ENCODE measurements around the gene DHDH. TPM values are rescaled to one million over a fixed set of nuclear protein-coding genes. Genes with fewer than 3 reads are reported as not detected.

The DHDH gene
- 0.13 and 0.32 TPM in 2 replicates for total RNA-seq

GRCh38 chr19:48933382-48933932 is at the start of gene DHDH:
DHDH (plus strand) TSS chr19:48933699; CDS start chr19:48933722, 23 bp downstream.

GRCh38 chr19:48899781-48900476 is 33.6 kb upstream of the DHDH start, which contains the start of gene NUCB1:
NUCB1 (plus strand) TSS chr19:48900312; CDS start chr19:48900797, 485 bp downstream.

DNA sequence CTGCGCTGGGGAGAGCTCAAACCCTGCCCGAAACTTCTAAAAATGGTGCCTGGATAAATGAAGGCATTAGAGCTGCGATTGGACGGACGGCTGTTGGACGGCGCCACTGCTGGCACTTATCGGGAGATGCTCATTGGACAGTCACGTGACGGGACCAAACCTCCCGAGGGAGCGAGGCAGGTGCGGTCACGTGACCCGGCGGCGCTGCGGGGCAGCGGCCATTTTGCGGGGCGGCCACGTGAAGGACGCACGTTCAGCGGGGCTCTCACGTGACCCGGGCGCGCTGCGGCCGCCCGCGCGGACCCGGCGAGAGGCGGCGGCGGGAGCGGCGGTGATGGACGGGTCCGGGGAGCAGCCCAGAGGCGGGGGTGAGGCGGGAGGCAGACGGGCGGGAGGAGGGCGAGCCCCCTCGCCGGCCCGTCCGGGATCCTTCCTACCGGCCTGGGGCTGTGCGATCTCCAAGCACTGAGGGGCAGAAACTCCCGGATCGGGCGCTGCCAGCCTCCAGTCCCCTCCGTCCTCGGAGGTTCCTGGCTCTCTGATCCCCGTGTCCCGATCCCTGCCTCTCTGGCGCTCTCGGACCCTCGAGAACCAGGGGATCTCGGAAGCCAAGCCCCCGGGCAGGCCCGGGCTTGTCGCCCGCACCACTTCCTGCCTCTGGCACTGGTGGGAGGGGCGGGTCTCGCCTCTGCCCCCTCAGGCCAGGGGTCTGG is 21.3 kb downstream of the DHDH start, which contains the start of gene BAX:
Gene BAX (plus strand): TSS at position 281 of the 713 bp plus-strand sequence. CDS start 54 bp downstream, at position 335.

DNA sequence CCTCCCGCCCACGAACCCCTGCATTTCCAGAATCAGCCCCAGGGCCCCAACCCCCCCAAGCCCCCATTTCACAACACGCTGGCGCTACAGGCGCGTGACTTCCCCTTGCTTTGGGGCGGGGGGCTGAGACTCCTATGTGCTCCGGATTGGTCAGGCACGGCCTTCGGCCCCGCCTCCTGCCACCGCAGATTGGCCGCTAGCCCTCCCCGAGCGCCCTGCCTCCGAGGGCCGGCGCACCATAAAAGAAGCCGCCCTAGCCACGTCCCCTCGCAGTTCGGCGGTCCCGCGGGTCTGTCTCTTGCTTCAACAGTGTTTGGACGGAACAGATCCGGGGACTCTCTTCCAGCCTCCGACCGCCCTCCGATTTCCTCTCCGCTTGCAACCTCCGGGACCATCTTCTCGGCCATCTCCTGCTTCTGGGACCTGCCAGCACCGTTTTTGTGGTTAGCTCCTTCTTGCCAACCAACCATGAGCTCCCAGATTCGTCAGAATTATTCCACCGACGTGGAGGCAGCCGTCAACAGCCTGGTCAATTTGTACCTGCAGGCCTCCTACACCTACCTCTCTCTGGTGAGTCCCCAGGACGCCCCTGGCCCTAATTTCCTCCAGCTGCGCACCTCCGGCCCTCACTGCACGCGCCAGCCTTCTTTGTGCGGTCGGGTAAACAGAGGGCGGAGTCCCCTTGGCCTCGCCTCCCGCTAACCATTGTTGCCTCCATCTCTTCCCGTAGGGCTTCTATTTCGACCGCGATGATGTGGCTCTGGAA is 31.7 kb downstream of the DHDH start, which contains the start of gene FTL:
Gene FTL (plus strand): TSS at position 270 of the 766 bp plus-strand sequence. CDS start 199 bp downstream, at position 469.

GRCh38 chr19:48993175-48994034 is 59.9 kb downstream of the DHDH start, which contains the start of the genes GYS1 and RUVBL2:
GYS1 (minus strand) TSS chr19:48993309; CDS start chr19:48993112, 197 bp downstream.
RUVBL2 (plus strand) TSS chr19:48993887; CDS start chr19:48993912, 25 bp downstream.

Small RNAs within 50 kb of the gene (small RNA-seq; reads per million reads assigned to genes)
- gene AC026803.1, result not detected

Other genes starting within 250 kb of the DHDH start
- not detected in 2 replicates for gene FUT2, start 237.7 kb upstream of the DHDH start, total RNA-seq
- 1.7 and 2.9 TPM in 2 replicates for gene MAMSTR, start 214.0 kb upstream of the DHDH start, total RNA-seq
- gene RASIP1, start 193.1 kb upstream of the DHDH start, total RNA-seq, result 0.91 and 1.3 TPM in 2 replicates
- not detected in 2 replicates for gene IZUMO1, start 186.8 kb upstream of the DHDH start, total RNA-seq
- 0.22 TPM in 1 of 2 replicates, not detected in the other for gene FUT1, start 181.1 kb upstream of the DHDH start, total RNA-seq
- gene FGF21, start 178.2 kb upstream of the DHDH start, total RNA-seq, result not detected in 2 replicates
- gene BCAT2, start 122.7 kb upstream of the DHDH start, total RNA-seq, result 21.4 and 28.0 TPM in 2 replicates
- 2.2 and 6.8 TPM in 2 replicates for gene HSD17B14, start 97.2 kb upstream of the DHDH start, total RNA-seq
- 23.1 and 31.3 TPM in 2 replicates for gene PLEKHA4, start 65.1 kb upstream of the DHDH start, total RNA-seq
- 59.2 and 70.2 TPM in 2 replicates for gene PPP1R15A, start 61.3 kb upstream of the DHDH start, total RNA-seq
- 0.11 TPM in 1 of 2 replicates, not detected in the other for gene TULP2, start 35.0 kb upstream of the DHDH start, total RNA-seq
- 258 and 269 TPM in 2 replicates for gene NUCB1, start 33.4 kb upstream of the DHDH start, total RNA-seq
- gene BAX, start 21.2 kb downstream of the DHDH start, total RNA-seq, result 34.5 and 37.1 TPM in 2 replicates
- 3,310 and 5,078 TPM in 2 replicates for gene FTL, start 31.6 kb downstream of the DHDH start, total RNA-seq
- gene GYS1, start 59.6 kb downstream of the DHDH start, total RNA-seq, result 37.5 and 61.8 TPM in 2 replicates
- gene RUVBL2, start 60.2 kb downstream of the DHDH start, total RNA-seq, result 121 and 122 TPM in 2 replicates
- gene LHB, start 83.4 kb downstream of the DHDH start, total RNA-seq, result not detected in 2 replicates
- gene CGB3, start 90.6 kb downstream of the DHDH start, total RNA-seq, result not detected in 2 replicates
- gene CGB2, start 98.2 kb downstream of the DHDH start, total RNA-seq, result not detected in 2 replicates
- gene CGB1, start 103.2 kb downstream of the DHDH start, total RNA-seq, result not detected in 2 replicates
- gene CGB5, start 110.1 kb downstream of the DHDH start, total RNA-seq, result not detected in 2 replicates
- not detected in 2 replicates for gene CGB8, start 115.4 kb downstream of the DHDH start, total RNA-seq
- gene CGB7, start 124.0 kb downstream of the DHDH start, total RNA-seq, result 0.13 and 0.32 TPM in 2 replicates
- not detected in 2 replicates for gene NTF4, start 131.1 kb downstream of the DHDH start, total RNA-seq
- gene KCNA7, start 139.0 kb downstream of the DHDH start, total RNA-seq, result not detected in 2 replicates
- gene SNRNP70, start 151.8 kb downstream of the DHDH start, total RNA-seq, result 85.6 and 88.4 TPM in 2 replicates
- gene LIN7B, start 180.7 kb downstream of the DHDH start, total RNA-seq, result 2.8 and 3.7 TPM in 2 replicates
- 0.26 and 0.65 TPM in 2 replicates for gene C19orf73, start 185.4 kb downstream of the DHDH start, total RNA-seq
- gene PPFIA3, start 185.8 kb downstream of the DHDH start, total RNA-seq, result 0.91 and 1.4 TPM in 2 replicates
- gene HRC, start 221.7 kb downstream of the DHDH start, total RNA-seq, result not detected in 2 replicates
- 13.4 and 17.0 TPM in 2 replicates for gene TRPM4, start 224.1 kb downstream of the DHDH start, total RNA-seq